WTC11 (cell line): ENCODE results near the gene CLEC12A. TPM values are rescaled to one million over a fixed set of nuclear protein-coding genes. Genes with fewer than 3 reads are reported as not detected.

Experiments used
- ATAC-seq: fragments of 200-7000 bp; cut with Tn5 transposase; 2 replicates; pipeline ENCODE4 v1.10.0; 2021; ENCODE audit warnings: mild to moderate bottlenecking, moderate library complexity
- CTCF ChIA-PET: fragments of 300-600 bp; sonication (Branson Sonifier 250); formaldehyde crosslinking; loops from one replicate; lab custom pipeline; 2021; ENCODE audit warnings: antibody characterized with exemption; lab: Charles Lee
- POLR2A ChIA-PET: fragments of 350-600 bp; sonication (Branson Sonifier 250); formaldehyde crosslinking; loops from one replicate; lab custom pipeline; 2021; ENCODE audit warnings: antibody characterized with exemption; lab: Charles Lee
- DNase-seq: peaks from one replicate; pipeline ENCODE4 v3.0.0; 2021; ENCODE audit warnings: low spot score
- H3K27ac Mint-ChIP-seq: 2 replicates; pipeline ENCODE4 v1.8.0; 2021; ENCODE audit warnings: mixed read lengths
- H3K27me3 Mint-ChIP-seq: 2 replicates; pipeline ENCODE4 v1.8.0; 2021; ENCODE audit warnings: low read depth, mild to moderate bottlenecking, moderate library complexity, mixed read lengths
- H3K36me3 Mint-ChIP-seq: 2 replicates; pipeline ENCODE4 v1.8.0; 2021; ENCODE audit warnings: mixed read lengths
- H3K4me1 Mint-ChIP-seq: 2 replicates; pipeline ENCODE4 v1.8.0; 2022; ENCODE audit warnings: mixed read lengths
- H3K4me3 Mint-ChIP-seq: 2 replicates; pipeline ENCODE4 v1.8.0; 2021; ENCODE audit warnings: mild to moderate bottlenecking, moderate library complexity, mixed read lengths
- H3K9me3 Mint-ChIP-seq: 2 replicates; pipeline ENCODE4 v1.8.0; 2021; ENCODE audit warnings: mixed read lengths
- ATF2 ChIP-seq: sonication (generic); formaldehyde crosslinking; IDR thresholded peaks from 2 replicates; pipeline ENCODE4 v1.8.1; 2022; ENCODE audit warnings: low read depth, missing genetic modification reagents, borderline replicate concordance
- ATF3 ChIP-seq: sonication (generic); formaldehyde crosslinking; conservative IDR thresholded peaks from 2 replicates; pipeline ENCODE4 v1.8.1; 2022; ENCODE audit warnings: mild to moderate bottlenecking, missing genetic modification reagents
- CREB1 ChIP-seq: sonication (generic); formaldehyde crosslinking; IDR thresholded peaks from 2 replicates; pipeline ENCODE4 v1.8.0; 2023; ENCODE audit warnings: mild to moderate bottlenecking, missing genetic modification reagents
- CREM ChIP-seq: sonication (generic); formaldehyde crosslinking; IDR thresholded peaks from 2 replicates; pipeline ENCODE4 v1.8.1; 2022; ENCODE audit warnings: mild to moderate bottlenecking, missing genetic modification reagents, moderate library complexity
- ELF4 ChIP-seq: sonication (generic); formaldehyde crosslinking; IDR thresholded peaks from 2 replicates; pipeline ENCODE4 v1.8.1; 2022; ENCODE audit warnings: low read depth, mild to moderate bottlenecking, moderate library complexity, missing genetic modification reagents
- ETV6 ChIP-seq: sonication (generic); formaldehyde crosslinking; IDR thresholded peaks from 2 replicates; pipeline ENCODE4 v1.8.1; 2022; ENCODE audit warnings: mild to moderate bottlenecking, missing genetic modification reagents
- FOXP4 ChIP-seq: sonication (generic); formaldehyde crosslinking; IDR thresholded peaks from 2 replicates; pipeline ENCODE4 v1.8.0; 2022; ENCODE audit warnings: mild to moderate bottlenecking, missing genetic modification reagents
- GRHL2 ChIP-seq: fragments of 250-450 bp; sonication (Bioruptor Pico); IDR thresholded peaks from 2 replicates; pipeline ENCODE4 v1.8.0; 2022; ENCODE audit warnings: mild to moderate bottlenecking, moderate library complexity; ENCODE audit not compliant: insufficient replicate concordance, severe bottlenecking
- HMGXB4 ChIP-seq: sonication (generic); formaldehyde crosslinking; IDR thresholded peaks from 2 replicates; pipeline ENCODE4 v1.8.1; 2023; ENCODE audit warnings: mild to moderate bottlenecking, moderate library complexity, missing genetic modification reagents
- IRF2 ChIP-seq: sonication (generic); formaldehyde crosslinking; IDR thresholded peaks from 2 replicates; pipeline ENCODE4 v1.8.0; 2022; ENCODE audit warnings: low read depth, missing genetic modification reagents, borderline replicate concordance
- NR1H2 ChIP-seq: sonication (generic); formaldehyde crosslinking; IDR thresholded peaks from 2 replicates; pipeline ENCODE4 v1.9.0; 2021; ENCODE audit warnings: mild to moderate bottlenecking, moderate library complexity, missing genetic modification reagents
- RELA ChIP-seq: sonication (generic); formaldehyde crosslinking; IDR thresholded peaks from 2 replicates; pipeline ENCODE4 v1.8.1; 2022; ENCODE audit warnings: missing genetic modification reagents, mild to moderate bottlenecking, borderline replicate concordance
- SMAD4 ChIP-seq: sonication (generic); formaldehyde crosslinking; IDR thresholded peaks from 2 replicates; pipeline ENCODE4 v1.8.0; 2022; ENCODE audit warnings: mild to moderate bottlenecking, missing genetic modification reagents
- STAT6 ChIP-seq: sonication (generic); formaldehyde crosslinking; conservative IDR thresholded peaks from 2 replicates; pipeline ENCODE4 v1.8.1; 2023; ENCODE audit warnings: mild to moderate bottlenecking, low read depth, missing genetic modification reagents, moderate library complexity
- TEAD4 ChIP-seq: sonication (generic); formaldehyde crosslinking; IDR thresholded peaks from 2 replicates; pipeline ENCODE4 v1.8.0; 2022; ENCODE audit warnings: mild to moderate bottlenecking, missing genetic modification reagents
- TP53 ChIP-seq: sonication (generic); formaldehyde crosslinking; IDR thresholded peaks from 2 replicates; pipeline ENCODE4 v1.8.1; 2023; ENCODE audit warnings: mild to moderate bottlenecking, missing genetic modification reagents
- USF1 ChIP-seq: sonication (generic); formaldehyde crosslinking; IDR thresholded peaks from 2 replicates; pipeline ENCODE4 v1.8.0; 2022; ENCODE audit warnings: mild to moderate bottlenecking, missing genetic modification reagents
- USF2 ChIP-seq: sonication (generic); formaldehyde crosslinking; IDR thresholded peaks from 2 replicates; pipeline ENCODE4 v1.8.1; 2023; ENCODE audit warnings: mild to moderate bottlenecking, missing genetic modification reagents, moderate library complexity
- ZNF263 ChIP-seq: sonication (generic); formaldehyde crosslinking; IDR thresholded peaks from 2 replicates; pipeline ENCODE4 v1.8.1; 2022; ENCODE audit warnings: low read depth, mild to moderate bottlenecking, moderate library complexity, missing genetic modification reagents
- ZNF317 ChIP-seq: sonication (generic); formaldehyde crosslinking; IDR thresholded peaks from 2 replicates; pipeline ENCODE4 v1.8.1; 2023; ENCODE audit warnings: low read depth, mild to moderate bottlenecking, moderate library complexity, missing genetic modification reagents, borderline replicate concordance
- ZNF423 ChIP-seq: fragments of 250-450 bp; sonication (Bioruptor Pico); IDR thresholded peaks from 2 replicates; pipeline ENCODE4 v2.1.2; 2022; ENCODE audit warnings: mild to moderate bottlenecking, moderate library complexity
- ZNF512 ChIP-seq: sonication (generic); formaldehyde crosslinking; IDR thresholded peaks from 2 replicates; pipeline ENCODE4 v1.8.1; 2022; ENCODE audit warnings: missing genetic modification reagents, borderline replicate concordance
- ZNF671 ChIP-seq: fragments of 250-450 bp; sonication (Bioruptor Pico); IDR thresholded peaks from 2 replicates; pipeline ENCODE4 v1.8.0; 2021; ENCODE audit warnings: mild to moderate bottlenecking
- total RNA-seq: library from RNA; stranded (reverse); gene quantifications from 3 replicates; pipeline ENCODE4 v1.2.3, GENCODE V29; 2021

Gene CLEC12A
- total RNA-seq, 1 experiment from 2014 or later: not detected

GRCh38 chr12:9961901-9962300 lies 9.3 kb upstream of the CLEC12A start (continued):
- no peak for TF ChIP-seq TP53

GRCh38 chr12:9969673-9970072 lies 1.5 kb upstream of the CLEC12A start:
- no peak for TF ChIP-seq HMGXB4
- no peak for TF ChIP-seq TP53
- TF ChIP-seq USF2 (CRISPR knock-in tag): no peak
- TF ChIP-seq ZNF512 (CRISPR knock-in tag): no peak
- TF ChIP-seq NR1H2 (CRISPR knock-in tag): no peak
- no peak for TF ChIP-seq USF1 (CRISPR knock-in tag)
- TF ChIP-seq FOXP4 (CRISPR knock-in tag): no peak
- no peak for TF ChIP-seq GRHL2
- ChIA-PET POLR2A (no interaction called here), CTCF (no interaction called here)
- no peak overlapping the region for H3K4me3 Mint-ChIP-seq
- DNase-seq: no peak
- peaks cover 9% of the 10 kb centered on the region for H3K4me1 Mint-ChIP-seq
- no peak overlapping the region for H3K27ac Mint-ChIP-seq
- H3K36me3 Mint-ChIP-seq: peaks cover 8% of the 10 kb centered on the region
- peaks cover 25% of the 10 kb centered on the region for H3K9me3 Mint-ChIP-seq
- peaks cover 5% of the 10 kb centered on the region; the same call in 1 of the 2 replicates for H3K27me3 Mint-ChIP-seq
- no peak for ATAC-seq

- Mint-ChIP-seq H3K4me3 (no peak overlapping the region), H3K27me3 (peaks cover 5% of the 10 kb centered on the region; the same call in 1 of the 2 replicates), H3K36me3 (peaks cover 29% of the 10 kb centered on the region), H3K9me3 (peaks cover 39% of the 10 kb centered on the region), H3K27ac (no peak overlapping the region), H3K4me1 (peaks cover 9% of the 10 kb centered on the region)
- ATAC-seq: no peak
- POLR2A ChIA-PET: no interaction called here
- CTCF ChIA-PET: no interaction called here
- no peak for DNase-seq
- TF ChIP-seq CREB1 (CRISPR knock-in tag): no peak
- no peak for TF ChIP-seq SMAD4
- no peak for TF ChIP-seq TEAD4 (CRISPR knock-in tag)
- no peak for TF ChIP-seq CREM
- TF ChIP-seq RELA (CRISPR knock-in tag): no peak
- no peak for TF ChIP-seq STAT6 (CRISPR knock-in tag)
- no peak for TF ChIP-seq TP53
- no peak for TF ChIP-seq ZNF671 (CRISPR knock-in tag)
- TF ChIP-seq ZNF317 (CRISPR knock-in tag): no peak
- no peak for TF ChIP-seq ATF3 (CRISPR knock-in tag)
- no peak for TF ChIP-seq IRF2 (CRISPR knock-in tag)
- no peak for TF ChIP-seq ELF4 (CRISPR knock-in tag)
- no peak for TF ChIP-seq ATF2 (CRISPR knock-in tag)
- no peak for TF ChIP-seq ZNF263 (CRISPR knock-in tag)
- TF ChIP-seq ZNF423 (CRISPR knock-in tag): no peak
- TF ChIP-seq GRHL2: no peak
- no peak for TF ChIP-seq ETV6
These were observed 2.7 kb downstream of the CLEC12A start for GRCh38 chr12:9973949-9974348.
